HepG2 (cell line): ENCODE measurements around the gene IP6K3. TPM values are rescaled to one million over a fixed set of nuclear protein-coding genes. Genes with fewer than 3 reads are reported as not detected.

ENCODE experiments used
- ADNP ChIP-seq: sonication (generic); formaldehyde crosslinking; IDR thresholded peaks from 2 replicates; pipeline ENCODE4 v1.4.0; 2020; ENCODE audit warnings: missing genetic modification reagents
- CENPBD1 ChIP-seq: sonication (generic); formaldehyde crosslinking; IDR thresholded peaks from 2 replicates; pipeline ENCODE4 v1.8.0; 2022; ENCODE audit warnings: missing genetic modification reagents, low read depth, mild to moderate bottlenecking, borderline replicate concordance
- ESRRA ChIP-seq: sonication (generic); formaldehyde crosslinking; IDR thresholded peaks from 2 replicates; pipeline ENCODE4 v1.5.1; 2020; ENCODE audit warnings: mild to moderate bottlenecking, low read depth, missing genetic modification reagents
- GPN1 ChIP-seq: sonication (generic); formaldehyde crosslinking; IDR thresholded peaks from 2 replicates; pipeline ENCODE4 v1.5.1; 2020; ENCODE audit warnings: missing genetic modification reagents, borderline replicate concordance
- NR2F6 ChIP-seq, 2 experiments: IDR thresholded peaks; 2 replicates each; pipeline ENCODE4 v1.6.1; 2016; ENCODE audit warnings: antibody characterized with exemption in 1 of 2, mild to moderate bottlenecking in 1 of 2
- SIN3B ChIP-seq: fragments of 150-350 bp; IDR thresholded peaks from 2 replicates; pipeline ENCODE4 v1.6.1; 2014; ENCODE audit warnings: low read length
- SMAD1 ChIP-seq: sonication (generic); formaldehyde crosslinking; IDR thresholded peaks from 2 replicates; pipeline ENCODE4 v1.4.0; 2020; ENCODE audit warnings: missing genetic modification reagents, low read depth, mild to moderate bottlenecking, borderline replicate concordance
- ZBTB40 ChIP-seq, 2 experiments: fragments of 450-650 bp in 1 of 2; sonication (generic) in 1 of 2; formaldehyde crosslinking in 1 of 2; IDR thresholded peaks; 2 replicates each; pipeline versions ENCODE4 v1.6.1 to v1.8.0; 2016 to 2022; ENCODE audit warnings: antibody characterized with exemption in 1 of 2, mild to moderate bottlenecking in 1 of 2, missing genetic modification reagents in 1 of 2
- ZGPAT ChIP-seq: IDR thresholded peaks from 2 replicates; pipeline ENCODE4 v1.6.1; 2016; ENCODE audit warnings: mild to moderate bottlenecking
- ZNF17 ChIP-seq: sonication (generic); formaldehyde crosslinking; IDR thresholded peaks from 2 replicates; pipeline ENCODE4 v1.5.0; 2020; ENCODE audit warnings: mild to moderate bottlenecking, missing genetic modification reagents
- ZNF205 ChIP-seq: IDR thresholded peaks from 2 replicates; pipeline ENCODE4 v1.6.1; 2018; ENCODE audit warnings: missing biosample characterization, missing genetic modification reagents
- ZNF225 ChIP-seq: sonication (generic); formaldehyde crosslinking; IDR thresholded peaks from 2 replicates; pipeline ENCODE4 v1.4.0; 2020; ENCODE audit warnings: mild to moderate bottlenecking, missing genetic modification reagents
- ZNF446 ChIP-seq: sonication (generic); formaldehyde crosslinking; IDR thresholded peaks from 2 replicates; pipeline ENCODE4 v1.5.0; 2020; ENCODE audit warnings: mild to moderate bottlenecking, missing genetic modification reagents
- ZNF639 ChIP-seq: conservative IDR thresholded peaks from 2 replicates; pipeline ENCODE4 v1.6.1; 2018; ENCODE audit warnings: missing genetic modification reagents
- ZNF644 ChIP-seq: IDR thresholded peaks from 2 replicates; pipeline ENCODE4 v1.6.1; 2016; ENCODE audit warnings: low read depth
- ZNF839 ChIP-seq: sonication (generic); formaldehyde crosslinking; IDR thresholded peaks from 2 replicates; pipeline ENCODE4 v1.4.0; 2020; ENCODE audit warnings: missing genetic modification reagents, mild to moderate bottlenecking, borderline replicate concordance
- ZSCAN20 ChIP-seq: sonication (generic); formaldehyde crosslinking; IDR thresholded peaks from 2 replicates; pipeline ENCODE4 v1.4.0; 2020; ENCODE audit warnings: missing genetic modification reagents, mild to moderate bottlenecking, borderline replicate concordance
- polyA plus RNA-seq, 8 experiments: library from polyadenylated mRNA; depleted of rRNA in 3 of 8; stranded (reverse) in 7 of 8; unstranded in 1 of 8; fragments of >200 nt; fragmentation: Illumina TruSeq in 4 of 8; extraction: Trizol in 4 of 8; gene quantifications; 2 replicates each; pipeline versions ENCODE4 v1.2.1 to v1.2.3, GENCODE V29; 2011 to 2016; ENCODE audit warnings: low read depth in 4 of 8, missing spikeins in 1 of 8, mixed read lengths in 1 of 8; ENCODE audit not compliant: insufficient read depth in 1 of 8
- total RNA-seq, 5 experiments: library from RNA; depleted of rRNA; stranded (reverse); fragments of >200 nt; fragmentation: Illumina TruSeq; extraction: Trizol; gene quantifications; 2 replicates each; pipeline ENCODE4 v1.2.3, GENCODE V29; 2016; ENCODE audit warnings: low read depth in 1 of 5

Gene IP6K3
- total and polyA plus RNA-seq, 2 of the 13 experiments (the other 11 are each of a cell fraction or from before 2014, with no cell fraction given): 0.11 to 0.18 TPM

GRCh38 chr6:33787954-33788693 lies 41.4 kb upstream of the IP6K3 start (continued):
- no peak for TF ChIP-seq NR2F6 (IDR thresholded peaks at IDR 0.05)
- no peak for TF ChIP-seq NR2F6 (CRISPR knock-in tag; IDR thresholded peaks at IDR 0.05)
- TF ChIP-seq ZNF446 (CRISPR knock-in tag): no peak; the same call in 1 of the 2 replicates
- TF ChIP-seq ZNF225 (CRISPR knock-in tag): no peak; the same call in 1 of the 2 replicates
- TF ChIP-seq ADNP (CRISPR knock-in tag): no peak
- TF ChIP-seq ZNF839 (CRISPR knock-in tag): no peak
- TF ChIP-seq ZGPAT: no peak; the same call in 1 of the 2 replicates
- TF ChIP-seq ZNF639 (CRISPR knock-in tag): no peak
- TF ChIP-seq ZBTB40 (IDR thresholded peaks at IDR 0.05): no peak
- TF ChIP-seq ZBTB40 (CRISPR knock-in tag; IDR thresholded peaks at IDR 0.05): no peak
- no peak for TF ChIP-seq ESRRA (CRISPR knock-in tag)
- TF ChIP-seq ZNF205 (CRISPR knock-in tag): no peak
- TF ChIP-seq GPN1 (CRISPR knock-in tag): no peak
- TF ChIP-seq SMAD1 (CRISPR knock-in tag): peak; percentile 3; the same call in 1 of the 2 replicates
- no peak for TF ChIP-seq CENPBD1 (CRISPR knock-in tag)
- no peak for TF ChIP-seq ZNF17
- 0 out of 2 replicates have a peak, but pooled peaks have one; percentile 7 for TF ChIP-seq ZNF644 (CRISPR knock-in tag)
- 0 out of 2 replicates have a peak, but pooled peaks have one; percentile 39 for TF ChIP-seq ZSCAN20
- TF ChIP-seq SIN3B: no peak
